Endothelial cell of umbilical vein (primary cell): ENCODE results near the gene TECPR2. TPM values are rescaled to one million over a fixed set of nuclear protein-coding genes. Genes with fewer than 3 reads are reported as not detected.

Experiments used
- BruUV-seq: library from RNA; stranded (reverse); fragments of 400-500 nt; replicated peaks from 2 replicates; lab custom pipeline; 2021; lab: Mats Ljungman, UMichigan
- CTCF ChIA-PET: fragments of 300-600, 350-600 bp; sonication (Branson Sonifier 250); formaldehyde crosslinking; loops from one replicate; lab custom pipeline; 2021; ENCODE audit warnings: antibody characterized with exemption, inconsistent platforms; lab: Charles Lee
- POLR2A ChIA-PET: fragments of 300-600, 350-600 bp; sonication (Branson Sonifier 250); formaldehyde crosslinking; loops from one replicate; lab custom pipeline; 2021; ENCODE audit warnings: antibody characterized with exemption, inconsistent platforms; lab: Charles Lee
- DNase-seq: peaks from one replicate; pipeline ENCODE4 v3.0.0-alpha.2; 2011; ENCODE audit warnings: low read depth, low spot score
- FAIRE-seq: peaks from 2 replicates; lab custom pipeline; 2011; peaks lifted over from hg19 to GRCh38; lab: Jason Lieb, UNC
- H2AFZ ChIP-seq: 2 replicates; pipeline ENCODE4 v1.6.0; 2012; ENCODE audit warnings: low read depth, low read length, control low read depth, inconsistent platforms
- H3K27ac ChIP-seq: 2 replicates; pipeline ENCODE4 v1.5.1; 2011; ENCODE audit warnings: low read depth, mild to moderate bottlenecking, control low read depth, low read length, moderate library complexity; ENCODE audit not compliant: insufficient read depth
- H3K27me3 ChIP-seq, 2 experiments: 2 replicates each; pipeline versions ENCODE4 v1.6.0 to v1.6.1; 2011; ENCODE audit warnings: low read length in 2 of 2, mixed read lengths in 1 of 2; ENCODE audit not compliant: control insufficient read depth in 2 of 2, insufficient read depth in 2 of 2
- H3K36me3 ChIP-seq, 2 experiments: 2 replicates in 1 of 2; 3 replicates in 1 of 2; pipeline ENCODE4 v1.5.1; 2011; ENCODE audit warnings: low read length in 2 of 2, mild to moderate bottlenecking in 1 of 2, moderate library complexity in 1 of 2; ENCODE audit not compliant: control insufficient read depth in 2 of 2, insufficient read depth in 2 of 2; ENCODE audit errors: extremely low read depth in 1 of 2
- H3K4me1 ChIP-seq: 3 replicates; pipeline ENCODE4 v1.5.1; 2011; ENCODE audit warnings: mild to moderate bottlenecking, low read length; ENCODE audit not compliant: control insufficient read depth, insufficient read depth; ENCODE audit errors: extremely low read depth
- H3K4me2 ChIP-seq: 2 replicates; pipeline ENCODE4 v1.6.1; 2011; ENCODE audit warnings: low read length, control low read depth, mixed read lengths; ENCODE audit not compliant: insufficient read depth
- H3K4me3 ChIP-seq, 3 experiments: fragments of 200-600 bp in 1 of 3; sonication (generic), shearing (Covaris generic) in 1 of 3; replicated peaks in 1 of 3; 2 replicates each; pipeline ENCODE4 v1.5.1; 2011 to 2016; ENCODE audit warnings: control low read depth in 3 of 3, low read length in 3 of 3, mild to moderate bottlenecking in 2 of 3, inconsistent platforms in 1 of 3, low read depth in 1 of 3, moderate library complexity in 1 of 3; ENCODE audit not compliant: insufficient read depth in 1 of 3
- H3K79me2 ChIP-seq: 2 replicates; pipeline ENCODE4 v1.6.0; 2012; ENCODE audit warnings: low read length, inconsistent platforms; ENCODE audit not compliant: control insufficient read depth, insufficient read depth
- H3K9ac ChIP-seq: replicated peaks from 2 replicates; pipeline ENCODE3; 2011; ENCODE audit warnings: low read length, control low read depth; ENCODE audit not compliant: insufficient read depth; ENCODE audit errors: extremely low read depth
- H3K9me1 ChIP-seq: replicated peaks from 3 replicates; pipeline ENCODE4 v1.6.0; 2011; ENCODE audit warnings: mild to moderate bottlenecking, low read length; ENCODE audit not compliant: control insufficient read depth, insufficient read depth; ENCODE audit errors: extremely low read depth
- H3K9me3 ChIP-seq: replicated peaks from 2 replicates; pipeline ENCODE4 v1.5.1; 2012; ENCODE audit warnings: low read length, inconsistent platforms; ENCODE audit not compliant: control insufficient read depth, insufficient read depth
- H4K20me1 ChIP-seq: replicated peaks from 2 replicates; pipeline ENCODE3; 2011; ENCODE audit warnings: mild to moderate bottlenecking, low read length; ENCODE audit not compliant: control insufficient read depth, insufficient read depth; ENCODE audit errors: extremely low read depth
- CTCF ChIP-seq, 2 donors: IDR thresholded peaks; 1 replicate in 1 of 2; 2 replicates in 1 of 2; pipeline ENCODE4 v1.5.1; 2011; ENCODE audit warnings: low read length in 2 of 2, mild to moderate bottlenecking in 2 of 2, moderate library complexity in 2 of 2, control low read depth in 1 of 2, inconsistent platforms in 1 of 2, low read depth in 1 of 2; ENCODE audit not compliant: insufficient read depth in 1 of 2; ENCODE audit errors: extremely low read depth in 1 of 2
- EZH2 ChIP-seq: IDR thresholded peaks from 2 replicates; pipeline ENCODE4 v1.6.1; 2012; ENCODE audit warnings: borderline replicate concordance, low read depth, mild to moderate bottlenecking, moderate library complexity, low read length, inconsistent platforms; ENCODE audit not compliant: severe bottlenecking
- FOS ChIP-seq: IDR thresholded peaks from 2 replicates; pipeline ENCODE4 v1.6.1; 2011; ENCODE audit warnings: mild to moderate bottlenecking, low read length, moderate library complexity, borderline replicate concordance; ENCODE audit not compliant: insufficient read depth
- GATA2 ChIP-seq: IDR thresholded peaks from 2 replicates; pipeline ENCODE4 v1.7.0; 2011; ENCODE audit warnings: low read depth, mild to moderate bottlenecking, moderate library complexity, mixed read lengths, low read length; ENCODE audit not compliant: insufficient read length, insufficient read depth
- JUN ChIP-seq: IDR thresholded peaks from 2 replicates; pipeline ENCODE4 v1.6.1; 2011; ENCODE audit warnings: borderline replicate concordance, low read depth; ENCODE audit not compliant: insufficient read length, insufficient read depth
- MYC ChIP-seq: IDR thresholded peaks from one replicate; pipeline ENCODE4 v1.6.1; 2011; ENCODE audit warnings: mild to moderate bottlenecking, low read depth, low read length
- POLR2A ChIP-seq: IDR thresholded peaks from 2 replicates; pipeline ENCODE4 v1.6.1; 2012; ENCODE audit warnings: low read depth, mild to moderate bottlenecking, control low read depth, low read length
- POLR2AphosphoS5 ChIP-seq: IDR thresholded peaks from 2 replicates; pipeline ENCODE4 v1.6.1; 2012; ENCODE audit warnings: low read depth, mild to moderate bottlenecking, control low read depth, low read length, moderate library complexity; ENCODE audit not compliant: insufficient read depth
- dilution Hi-C: fragments of 300-500 bp; cut with MboI; formaldehyde crosslinking; loops from one replicate; pipeline ENCODE4 v1.15.0; 2019; ENCODE audit warnings: low sequenced_read_pairs; ENCODE audit not compliant: extremely low pct_ligation_motif_present
- intact Hi-C: fragments of 100-400 bp; cut with micrococcal nuclease; formaldehyde crosslinking; loops from one replicate; pipeline ENCODE4 v1.10.0; 2022
- polyA plus RNA-seq, 4 experiments: library from polyadenylated mRNA; depleted of rRNA in 3 of 4; stranded (reverse) in 3 of 4; unstranded in 1 of 4; fragments of >200 nt; gene quantifications; 2 replicates each; pipeline versions ENCODE4 v1.2.1 to v1.2.3, GENCODE V29; 2011 to 2012; ENCODE audit warnings: missing spikeins in 1 of 4
- total RNA-seq: library from RNA; stranded (reverse); gene quantifications from 2 replicates; pipeline ENCODE4 v1.2.3, GENCODE V29; 2021
- TF ChIP-seq, protein P1 (sequence below): IDR thresholded peaks from 2 replicates; pipeline ENCODE4 v1.6.1; 2011; ENCODE audit not compliant: insufficient read depth, insufficient read length

The TECPR2 gene
- total and polyA plus RNA-seq, 2 donors (not counting 3 experiments of a cell fraction or from before 2014, with no cell fraction given) = 8.9 to 21.5 TPM

DNA sequence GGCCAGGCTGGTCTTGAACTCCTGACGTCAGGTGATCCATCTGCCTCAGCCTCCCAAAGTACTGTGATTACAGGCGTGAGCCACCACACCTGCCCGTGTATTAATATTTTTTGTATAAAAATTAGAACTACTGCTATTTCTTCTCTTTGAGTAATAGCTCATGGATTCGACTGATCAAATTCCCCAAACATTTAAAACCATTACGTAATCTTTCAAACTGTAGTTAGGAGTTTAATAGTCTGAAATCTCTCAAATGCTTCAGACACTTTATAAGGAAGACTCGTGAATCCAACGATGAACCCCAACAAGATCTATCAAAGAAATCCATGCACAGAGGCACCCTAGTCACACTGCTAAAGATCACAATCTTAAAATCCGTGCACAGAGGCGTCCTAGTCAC, 16.1 kb downstream of the TECPR2 start:
- Histone ChIP-seq H4K20me1 (no peaks in the 10 kb centered on the region), H3K79me2 (no peaks in the 10 kb centered on the region), H3K9me1 (no peaks in the 10 kb centered on the region), H3K9ac (no peak overlapping the region), H3K4me2 (no peak overlapping the region), H3K4me1 (no peaks in the 10 kb centered on the region), H3K4me3 (no peak overlapping the region), H3K27ac (no peak overlapping the region), H2AFZ (no peak overlapping the region), H3K9me3 (no peaks in the 10 kb centered on the region), H3K27me3 (no peaks in the 10 kb centered on the region), H3K36me3 (peaks cover 2 to 5% of the 10 kb centered on the region in 2 experiments)
- dilution Hi-C loops (no loop called here), intact Hi-C loops (no loop called here)
- no peak for DNase-seq
- no peak for FAIRE-seq
- CTCF ChIA-PET = no interaction called here
- BruUV-seq = no TSS peak
- POLR2A ChIA-PET = no interaction called here
- no peak for TF ChIP-seq MYC
- TF ChIP-seq CTCF (IDR thresholded peaks at IDR 0.05; ENCODE audit: extremely low read depth in 1 of 2, insufficient read depth in 1 of 2, low read depth in 1 of 2, low read length in 2 of 2) = no peak
- no peak for TF ChIP-seq POLR2AphosphoS5
- no peak for TF ChIP-seq EZH2
- TF ChIP-seq, protein P1, sequence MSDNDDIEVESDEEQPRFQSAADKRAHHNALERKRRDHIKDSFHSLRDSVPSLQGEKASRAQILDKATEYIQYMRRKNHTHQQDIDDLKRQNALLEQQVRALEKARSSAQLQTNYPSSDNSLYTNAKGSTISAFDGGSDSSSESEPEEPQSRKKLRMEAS = no peak
- TF ChIP-seq POLR2A = no peak
- TF ChIP-seq FOS = no peak
- no peak for TF ChIP-seq JUN
- no peak for TF ChIP-seq GATA2
